ENCODE measurements around the gene SPINK13. TPM values are rescaled to one million over a fixed set of nuclear protein-coding genes. Genes with fewer than 3 reads are reported as not detected.

SPINK13 gene
- total and polyA plus RNA-seq, 2 of the 8 experiments (the other 6 are each of a cell fraction or from before 2014, with no cell fraction given), result not detected

DNA sequence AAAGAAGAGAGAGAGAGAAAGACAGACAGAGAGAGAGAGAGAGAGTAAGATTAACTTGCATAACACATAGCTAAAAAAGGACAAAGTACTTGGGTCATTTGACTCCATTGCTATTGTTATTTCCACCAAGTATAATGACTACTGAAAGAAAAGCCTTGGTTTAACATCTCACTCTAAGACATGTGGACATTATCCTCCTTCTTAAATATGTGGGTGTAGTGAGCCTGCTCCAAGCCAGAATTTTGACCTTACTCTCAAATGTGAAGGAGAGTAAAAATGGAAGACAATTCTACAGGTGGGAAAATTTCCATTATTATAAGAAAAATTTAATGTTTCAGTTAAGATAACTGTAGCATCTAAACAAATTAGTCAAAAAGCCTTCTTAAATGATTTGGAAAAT lies 38.8 kb upstream of the SPINK13 start (continued):
- TF ChIP-seq, protein P1, sequence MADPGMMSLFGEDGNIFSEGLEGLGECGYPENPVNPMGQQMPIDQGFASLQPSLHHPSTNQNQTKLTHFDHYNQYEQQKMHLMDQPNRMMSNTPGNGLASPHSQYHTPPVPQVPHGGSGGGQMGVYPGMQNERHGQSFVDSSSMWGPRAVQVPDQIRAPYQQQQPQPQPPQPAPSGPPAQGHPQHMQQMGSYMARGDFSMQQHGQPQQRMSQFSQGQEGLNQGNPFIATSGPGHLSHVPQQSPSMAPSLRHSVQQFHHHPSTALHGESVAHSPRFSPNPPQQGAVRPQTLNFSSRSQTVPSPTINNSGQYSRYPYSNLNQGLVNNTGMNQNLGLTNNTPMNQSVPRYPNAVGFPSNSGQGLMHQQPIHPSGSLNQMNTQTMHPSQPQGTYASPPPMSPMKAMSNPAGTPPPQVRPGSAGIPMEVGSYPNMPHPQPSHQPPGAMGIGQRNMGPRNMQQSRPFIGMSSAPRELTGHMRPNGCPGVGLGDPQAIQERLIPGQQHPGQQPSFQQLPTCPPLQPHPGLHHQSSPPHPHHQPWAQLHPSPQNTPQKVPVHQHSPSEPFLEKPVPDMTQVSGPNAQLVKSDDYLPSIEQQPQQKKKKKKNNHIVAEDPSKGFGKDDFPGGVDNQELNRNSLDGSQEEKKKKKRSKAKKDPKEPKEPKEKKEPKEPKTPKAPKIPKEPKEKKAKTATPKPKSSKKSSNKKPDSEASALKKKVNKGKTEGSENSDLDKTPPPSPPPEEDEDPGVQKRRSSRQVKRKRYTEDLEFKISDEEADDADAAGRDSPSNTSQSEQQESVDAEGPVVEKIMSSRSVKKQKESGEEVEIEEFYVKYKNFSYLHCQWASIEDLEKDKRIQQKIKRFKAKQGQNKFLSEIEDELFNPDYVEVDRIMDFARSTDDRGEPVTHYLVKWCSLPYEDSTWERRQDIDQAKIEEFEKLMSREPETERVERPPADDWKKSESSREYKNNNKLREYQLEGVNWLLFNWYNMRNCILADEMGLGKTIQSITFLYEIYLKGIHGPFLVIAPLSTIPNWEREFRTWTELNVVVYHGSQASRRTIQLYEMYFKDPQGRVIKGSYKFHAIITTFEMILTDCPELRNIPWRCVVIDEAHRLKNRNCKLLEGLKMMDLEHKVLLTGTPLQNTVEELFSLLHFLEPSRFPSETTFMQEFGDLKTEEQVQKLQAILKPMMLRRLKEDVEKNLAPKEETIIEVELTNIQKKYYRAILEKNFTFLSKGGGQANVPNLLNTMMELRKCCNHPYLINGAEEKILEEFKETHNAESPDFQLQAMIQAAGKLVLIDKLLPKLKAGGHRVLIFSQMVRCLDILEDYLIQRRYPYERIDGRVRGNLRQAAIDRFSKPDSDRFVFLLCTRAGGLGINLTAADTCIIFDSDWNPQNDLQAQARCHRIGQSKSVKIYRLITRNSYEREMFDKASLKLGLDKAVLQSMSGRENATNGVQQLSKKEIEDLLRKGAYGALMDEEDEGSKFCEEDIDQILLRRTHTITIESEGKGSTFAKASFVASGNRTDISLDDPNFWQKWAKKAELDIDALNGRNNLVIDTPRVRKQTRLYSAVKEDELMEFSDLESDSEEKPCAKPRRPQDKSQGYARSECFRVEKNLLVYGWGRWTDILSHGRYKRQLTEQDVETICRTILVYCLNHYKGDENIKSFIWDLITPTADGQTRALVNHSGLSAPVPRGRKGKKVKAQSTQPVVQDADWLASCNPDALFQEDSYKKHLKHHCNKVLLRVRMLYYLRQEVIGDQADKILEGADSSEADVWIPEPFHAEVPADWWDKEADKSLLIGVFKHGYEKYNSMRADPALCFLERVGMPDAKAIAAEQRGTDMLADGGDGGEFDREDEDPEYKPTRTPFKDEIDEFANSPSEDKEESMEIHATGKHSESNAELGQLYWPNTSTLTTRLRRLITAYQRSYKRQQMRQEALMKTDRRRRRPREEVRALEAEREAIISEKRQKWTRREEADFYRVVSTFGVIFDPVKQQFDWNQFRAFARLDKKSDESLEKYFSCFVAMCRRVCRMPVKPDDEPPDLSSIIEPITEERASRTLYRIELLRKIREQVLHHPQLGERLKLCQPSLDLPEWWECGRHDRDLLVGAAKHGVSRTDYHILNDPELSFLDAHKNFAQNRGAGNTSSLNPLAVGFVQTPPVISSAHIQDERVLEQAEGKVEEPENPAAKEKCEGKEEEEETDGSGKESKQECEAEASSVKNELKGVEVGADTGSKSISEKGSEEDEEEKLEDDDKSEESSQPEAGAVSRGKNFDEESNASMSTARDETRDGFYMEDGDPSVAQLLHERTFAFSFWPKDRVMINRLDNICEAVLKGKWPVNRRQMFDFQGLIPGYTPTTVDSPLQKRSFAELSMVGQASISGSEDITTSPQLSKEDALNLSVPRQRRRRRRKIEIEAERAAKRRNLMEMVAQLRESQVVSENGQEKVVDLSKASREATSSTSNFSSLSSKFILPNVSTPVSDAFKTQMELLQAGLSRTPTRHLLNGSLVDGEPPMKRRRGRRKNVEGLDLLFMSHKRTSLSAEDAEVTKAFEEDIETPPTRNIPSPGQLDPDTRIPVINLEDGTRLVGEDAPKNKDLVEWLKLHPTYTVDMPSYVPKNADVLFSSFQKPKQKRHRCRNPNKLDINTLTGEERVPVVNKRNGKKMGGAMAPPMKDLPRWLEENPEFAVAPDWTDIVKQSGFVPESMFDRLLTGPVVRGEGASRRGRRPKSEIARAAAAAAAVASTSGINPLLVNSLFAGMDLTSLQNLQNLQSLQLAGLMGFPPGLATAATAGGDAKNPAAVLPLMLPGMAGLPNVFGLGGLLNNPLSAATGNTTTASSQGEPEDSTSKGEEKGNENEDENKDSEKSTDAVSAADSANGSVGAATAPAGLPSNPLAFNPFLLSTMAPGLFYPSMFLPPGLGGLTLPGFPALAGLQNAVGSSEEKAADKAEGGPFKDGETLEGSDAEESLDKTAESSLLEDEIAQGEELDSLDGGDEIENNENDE (IDR thresholded peaks at IDR 0.05; ENCODE audit: insufficient replicate concordance, low read length), result no peak
- TF ChIP-seq, protein P2, sequence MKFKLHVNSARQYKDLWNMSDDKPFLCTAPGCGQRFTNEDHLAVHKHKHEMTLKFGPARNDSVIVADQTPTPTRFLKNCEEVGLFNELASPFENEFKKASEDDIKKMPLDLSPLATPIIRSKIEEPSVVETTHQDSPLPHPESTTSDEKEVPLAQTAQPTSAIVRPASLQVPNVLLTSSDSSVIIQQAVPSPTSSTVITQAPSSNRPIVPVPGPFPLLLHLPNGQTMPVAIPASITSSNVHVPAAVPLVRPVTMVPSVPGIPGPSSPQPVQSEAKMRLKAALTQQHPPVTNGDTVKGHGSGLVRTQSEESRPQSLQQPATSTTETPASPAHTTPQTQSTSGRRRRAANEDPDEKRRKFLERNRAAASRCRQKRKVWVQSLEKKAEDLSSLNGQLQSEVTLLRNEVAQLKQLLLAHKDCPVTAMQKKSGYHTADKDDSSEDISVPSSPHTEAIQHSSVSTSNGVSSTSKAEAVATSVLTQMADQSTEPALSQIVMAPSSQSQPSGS (IDR thresholded peaks at IDR 0.05; ENCODE audit: low read length), result no peak
- TF ChIP-seq, protein P3, sequence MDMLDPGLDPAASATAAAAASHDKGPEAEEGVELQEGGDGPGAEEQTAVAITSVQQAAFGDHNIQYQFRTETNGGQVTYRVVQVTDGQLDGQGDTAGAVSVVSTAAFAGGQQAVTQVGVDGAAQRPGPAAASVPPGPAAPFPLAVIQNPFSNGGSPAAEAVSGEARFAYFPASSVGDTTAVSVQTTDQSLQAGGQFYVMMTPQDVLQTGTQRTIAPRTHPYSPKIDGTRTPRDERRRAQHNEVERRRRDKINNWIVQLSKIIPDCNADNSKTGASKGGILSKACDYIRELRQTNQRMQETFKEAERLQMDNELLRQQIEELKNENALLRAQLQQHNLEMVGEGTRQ (IDR thresholded peaks at IDR 0.05; ENCODE audit: low read length), result no peak
- TF ChIP-seq CEBPB (IDR thresholded peaks at IDR 0.05; ENCODE audit: low read depth, low read length) (no peak), SIX5 (IDR thresholded peaks at IDR 0.05; ENCODE audit: low read depth, low read length) (no peak)
